MM.1S (cell line): Measurements from ENCODE around the gene WNT9B.

Experiments
- CTCF ChIP-seq: fragments of 300-600 bp; sonication (generic); IDR thresholded peaks from 2 replicates; pipeline ENCODE4 v1.5.1; 2016; ENCODE audit warnings: antibody characterized with exemption, low read length, mixed read lengths
- EZH2 ChIP-seq: fragments of 300-600 bp; sonication (generic); optimal IDR thresholded peaks from 2 replicates; pipeline ENCODE3; 2017; ENCODE audit warnings: low read depth, mild to moderate bottlenecking, antibody characterized with exemption, low read length, mixed read lengths

GRCh38 chr17:46877466-46877865 lies 26.1 kb downstream of the WNT9B start:
- TF ChIP-seq CTCF (no peak), EZH2 (no peak)
